Ishikawa (cell line): ENCODE measurements around the gene CKLF.

ENCODE experiments used
- CEBPB ChIP-seq: IDR thresholded peaks from 2 replicates; pipeline ENCODE4 v1.6.1; 2012
- CREB1 ChIP-seq: IDR thresholded peaks from 2 replicates; pipeline ENCODE4 v1.6.1; 2012; ENCODE audit warnings: low read depth
- EGR1 ChIP-seq: IDR thresholded peaks from 2 replicates; pipeline ENCODE4 v1.6.1; 2012
- EP300 ChIP-seq: IDR thresholded peaks from 2 replicates; pipeline ENCODE4 v1.6.1; 2012; ENCODE audit warnings: borderline replicate concordance
- FOXM1 ChIP-seq: IDR thresholded peaks from 2 replicates; pipeline ENCODE4 v1.6.1; 2012; ENCODE audit warnings: low read depth, borderline replicate concordance
- MAX ChIP-seq: IDR thresholded peaks from 2 replicates; pipeline ENCODE4 v1.6.1; 2012
- RAD21 ChIP-seq: IDR thresholded peaks from 2 replicates; pipeline ENCODE4 v1.6.1; 2012; ENCODE audit warnings: low read depth
- TEAD4 ChIP-seq: IDR thresholded peaks from 2 replicates; pipeline ENCODE4 v1.6.1; 2012
- YY1 ChIP-seq: IDR thresholded peaks from 2 replicates; pipeline ENCODE4 v1.6.1; 2012; ENCODE audit warnings: low read depth
- ZBTB7A ChIP-seq: IDR thresholded peaks from 2 replicates; pipeline ENCODE4 v1.6.1; 2012; ENCODE audit warnings: low read depth

- TF ChIP-seq YY1 (no peak), CREB1 (no peak), ZBTB7A (no peak), MAX (no peak), CEBPB (no peak), EP300 (no peak), TEAD4 (no peak), EGR1 (no peak), RAD21 (no peak), FOXM1 (no peak)
Measured at GRCh38 chr16:66536525-66536924, 15.9 kb upstream of the CKLF start.
